Stimulated activated naive CD8-positive, alpha-beta T cell treated with anti-CD3 and anti-CD28 coated beads, Interleukin-15, amount 100 ng/mL, for 72 hours (primary cell): Measurements from ENCODE around the gene OLFML2A.
A peak's percentile ranks its signal among the peaks of the same experiment; 100 is the strongest.

ENCODE experiments used
- ATAC-seq: fragments of 150-1000 bp; cut with Tn5 transposase; 2 replicates; pipeline ENCODE4 v1.10.0; 2021; ENCODE audit warnings: mild to moderate bottlenecking, moderate library complexity
- DNase-seq, 2 donors: peaks; one replicate each; pipeline ENCODE4 v3.0.0; 2021 to 2022
- H3K27ac Mint-ChIP-seq, 2 donors: one replicate each; pipeline ENCODE4 v1.8.0; 2022; ENCODE audit warnings: mild to moderate bottlenecking in 2 of 2, mixed read lengths in 2 of 2, moderate library complexity in 2 of 2
- H3K27me3 Mint-ChIP-seq: one replicate; pipeline ENCODE4 v1.8.0; 2022; ENCODE audit warnings: mixed read lengths
- H3K4me1 Mint-ChIP-seq: one replicate; pipeline ENCODE4 v1.8.0; 2022; ENCODE audit warnings: mild to moderate bottlenecking, mixed read lengths
- H3K4me3 Mint-ChIP-seq, 2 donors: one replicate each; pipeline ENCODE4 v1.8.0; 2022; ENCODE audit warnings: mild to moderate bottlenecking in 2 of 2, mixed read lengths in 2 of 2, moderate library complexity in 1 of 2
- H3K9me3 Mint-ChIP-seq, 2 donors: one replicate each; pipeline ENCODE4 v1.8.0; 2022; ENCODE audit warnings: mixed read lengths in 2 of 2

The OLFML2A gene

GRCh38 chr9:124780060-124780756, 3.3 kb downstream of the OLFML2A start:
- DNase-seq (peak in 1 of 2 donors; percentile 4), ATAC-seq (no peak)
- peaks cover 11% of the 10 kb centered on the region for H3K4me1 Mint-ChIP-seq
- no peak overlapping the region for H3K27ac Mint-ChIP-seq
- H3K9me3 Mint-ChIP-seq: no peaks in the 10 kb centered on the region
- no peak overlapping the region for H3K4me3 Mint-ChIP-seq
- peaks cover 57% of the 10 kb centered on the region for H3K27me3 Mint-ChIP-seq

- H3K4me3 Mint-ChIP-seq: no peak overlapping the region
- H3K27ac Mint-ChIP-seq: no peak overlapping the region
- H3K4me1 Mint-ChIP-seq: peaks cover 10% of the 10 kb centered on the region
- no peak for ATAC-seq
- H3K27me3 Mint-ChIP-seq: peaks cover 54% of the 10 kb centered on the region
- H3K9me3 Mint-ChIP-seq: no peaks in the 10 kb centered on the region
- no peak for DNase-seq
Observed at GRCh38 chr9:124780757-124781151, 3.8 kb downstream of the OLFML2A start.

- no peak overlapping the region for H3K4me3 Mint-ChIP-seq
- H3K27ac Mint-ChIP-seq: no peak overlapping the region
- DNase-seq: no peak
- H3K9me3 Mint-ChIP-seq: no peaks in the 10 kb centered on the region
- H3K4me1 Mint-ChIP-seq: no peaks in the 10 kb centered on the region
- no peak for ATAC-seq
- peaks cover 53% of the 10 kb centered on the region for H3K27me3 Mint-ChIP-seq
Observed at GRCh38 chr9:124781967-124782660, 5.2 kb downstream of the OLFML2A start.

- Mint-ChIP-seq H3K4me1 (no peaks in the 10 kb centered on the region), H3K9me3 (no peaks in the 10 kb centered on the region), H3K27ac (no peak overlapping the region), H3K27me3 (peaks cover 46% of the 10 kb centered on the region), H3K4me3 (no peak overlapping the region)
- ATAC-seq: no peak
- no peak for DNase-seq
Observed at GRCh38 chr9:124782661-124783574, 6.0 kb downstream of the OLFML2A start.

- ATAC-seq (no peak), DNase-seq (no peak)
- H3K4me3 Mint-ChIP-seq: no peak overlapping the region
- peaks cover 37% of the 10 kb centered on the region for H3K27me3 Mint-ChIP-seq
- H3K27ac Mint-ChIP-seq: no peak overlapping the region
- H3K4me1 Mint-ChIP-seq: no peaks in the 10 kb centered on the region
- no peaks in the 10 kb centered on the region for H3K9me3 Mint-ChIP-seq
Observed at GRCh38 chr9:124783830-124784229, 6.9 kb downstream of the OLFML2A start.

- H3K4me1 Mint-ChIP-seq: no peaks in the 10 kb centered on the region
- no peak overlapping the region for H3K27ac Mint-ChIP-seq
- ATAC-seq: no peak
- H3K27me3 Mint-ChIP-seq: peaks cover 30% of the 10 kb centered on the region
- H3K9me3 Mint-ChIP-seq: no peaks in the 10 kb centered on the region
- no peak overlapping the region for H3K4me3 Mint-ChIP-seq
- no peak for DNase-seq
Observed at GRCh38 chr9:124784509-124784908, 7.6 kb downstream of the OLFML2A start.

- Mint-ChIP-seq H3K4me1 (no peaks in the 10 kb centered on the region), H3K4me3 (no peak overlapping the region), H3K27ac (no peak overlapping the region), H3K9me3 (no peaks in the 10 kb centered on the region), H3K27me3 (peaks cover 21% of the 10 kb centered on the region)
- DNase-seq (peak in 1 of 2 donors; percentile 6), ATAC-seq (no peak)
Observed at GRCh38 chr9:124786881-124787573, 10.1 kb downstream of the OLFML2A start.

GRCh38 chr9:124788542-124789217, 11.7 kb downstream of the OLFML2A start:
- Mint-ChIP-seq H3K4me1 (no peaks in the 10 kb centered on the region), H3K27me3 (peaks cover 35% of the 10 kb centered on the region), H3K9me3 (no peaks in the 10 kb centered on the region), H3K27ac (no peak overlapping the region), H3K4me3 (no peak overlapping the region)
- DNase-seq (no peak), ATAC-seq (no peak)

GRCh38 chr9:124789531-124789930, 12.6 kb downstream of the OLFML2A start:
- H3K4me3 Mint-ChIP-seq: no peak overlapping the region
- H3K27ac Mint-ChIP-seq: no peak overlapping the region
- ATAC-seq: no peak
- DNase-seq: no peak
- peaks cover 40% of the 10 kb centered on the region for H3K27me3 Mint-ChIP-seq
- no peaks in the 10 kb centered on the region for H3K9me3 Mint-ChIP-seq
- no peaks in the 10 kb centered on the region for H3K4me1 Mint-ChIP-seq

GRCh38 chr9:124790301-124790700, 13.4 kb downstream of the OLFML2A start:
- Mint-ChIP-seq H3K4me3 (no peak overlapping the region), H3K27me3 (peaks cover 47% of the 10 kb centered on the region), H3K27ac (no peak overlapping the region), H3K4me1 (no peaks in the 10 kb centered on the region), H3K9me3 (no peaks in the 10 kb centered on the region)
- ATAC-seq (no peak), DNase-seq (no peak)

- H3K4me3 Mint-ChIP-seq: no peak overlapping the region
- DNase-seq (no peak), ATAC-seq (no peak)
- no peaks in the 10 kb centered on the region for H3K9me3 Mint-ChIP-seq
- H3K27ac Mint-ChIP-seq: no peak overlapping the region
- no peaks in the 10 kb centered on the region for H3K4me1 Mint-ChIP-seq
- peaks cover 43% of the 10 kb centered on the region for H3K27me3 Mint-ChIP-seq
Observed at GRCh38 chr9:124790801-124791505, 14.0 kb downstream of the OLFML2A start.

GRCh38 chr9:124792257-124793014, 15.5 kb downstream of the OLFML2A start:
- H3K27ac Mint-ChIP-seq: peak overlapping the region in 1 of 2 donors; percentile 68
- H3K27me3 Mint-ChIP-seq: peaks cover 43% of the 10 kb centered on the region
- no peaks in the 10 kb centered on the region for H3K4me1 Mint-ChIP-seq
- H3K9me3 Mint-ChIP-seq: no peaks in the 10 kb centered on the region
- no peak overlapping the region for H3K4me3 Mint-ChIP-seq
- no peak for ATAC-seq
- no peak for DNase-seq

- no peaks in the 10 kb centered on the region for H3K9me3 Mint-ChIP-seq
- DNase-seq (no peak), ATAC-seq (no peak)
- no peaks in the 10 kb centered on the region for H3K4me1 Mint-ChIP-seq
- peaks cover 48% of the 10 kb centered on the region for H3K27me3 Mint-ChIP-seq
- H3K27ac Mint-ChIP-seq: no peak overlapping the region
- H3K4me3 Mint-ChIP-seq: no peak overlapping the region
Observed at GRCh38 chr9:124793015-124793541, 16.1 kb downstream of the OLFML2A start.
